HepG2 (cell line): ENCODE results near the gene ABTB2. TPM values are rescaled to one million over a fixed set of nuclear protein-coding genes. Genes with fewer than 3 reads are reported as not detected.

Experiments
- ASH2L ChIP-seq: fragments of 300-600, 200-600 bp; sonication (generic); IDR thresholded peaks from 2 replicates; pipeline ENCODE4 v1.7.0; 2017; ENCODE audit warnings: low read depth, mild to moderate bottlenecking, moderate library complexity, mixed read lengths, low read length; ENCODE audit not compliant: insufficient read length
- CEBPG ChIP-seq: IDR thresholded peaks from 2 replicates; pipeline ENCODE4 v1.6.1; 2016
- CREM ChIP-seq, 2 experiments: sonication (generic) in 1 of 2; formaldehyde crosslinking in 1 of 2; IDR thresholded peaks; 2 replicates each; pipeline versions ENCODE4 v1.4.0 to v1.6.1; 2016 to 2020; ENCODE audit warnings: antibody characterized with exemption in 1 of 2, mild to moderate bottlenecking in 1 of 2, missing genetic modification reagents in 1 of 2
- EP300 ChIP-seq, 3 experiments: sonication (generic) in 1 of 3; formaldehyde crosslinking in 1 of 3; IDR thresholded peaks; 2 replicates each; pipeline versions ENCODE4 v1.5.1 to v1.6.1; 2011 to 2020; ENCODE audit warnings: low read depth in 2 of 3, low read length in 2 of 3, borderline replicate concordance in 1 of 3, improper control_type of control experiment in 1 of 3, mild to moderate bottlenecking in 1 of 3, missing genetic modification reagents in 1 of 3, moderate library complexity in 1 of 3
- HNF4G ChIP-seq, 2 experiments: sonication (generic) in 1 of 2; formaldehyde crosslinking in 1 of 2; IDR thresholded peaks; 2 replicates each; pipeline versions ENCODE4 v1.4.0 to v1.6.1; 2011 to 2020; ENCODE audit warnings: borderline replicate concordance in 2 of 2, low read depth in 2 of 2, mild to moderate bottlenecking in 2 of 2, low read length in 1 of 2, missing genetic modification reagents in 1 of 2, moderate library complexity in 1 of 2
- NFYB ChIP-seq: sonication (generic); formaldehyde crosslinking; IDR thresholded peaks from 2 replicates; pipeline ENCODE4 v1.4.0; 2020; ENCODE audit warnings: missing genetic modification reagents
- PAWR ChIP-seq: sonication (generic); formaldehyde crosslinking; IDR thresholded peaks from 2 replicates; pipeline ENCODE4 v1.4.0; 2020; ENCODE audit warnings: missing genetic modification reagents, mild to moderate bottlenecking, borderline replicate concordance
- RARA ChIP-seq: IDR thresholded peaks from 2 replicates; pipeline ENCODE4 v1.6.1; 2016; ENCODE audit warnings: missing genetic modification reagents, missing compliant biosample characterization
- RNF2 ChIP-seq: fragments of 450-650 bp; conservative IDR thresholded peaks from 2 replicates; pipeline ENCODE4 v1.6.1; 2016; ENCODE audit warnings: low read depth
- SOX6 ChIP-seq, 2 experiments: fragments of 450-650 bp in 1 of 2; sonication (generic) in 1 of 2; formaldehyde crosslinking in 1 of 2; IDR thresholded peaks; 2 replicates each; pipeline versions ENCODE4 v1.4.0 to v1.6.1; 2017 to 2020; ENCODE audit warnings: antibody characterized with exemption in 1 of 2, mild to moderate bottlenecking in 1 of 2, missing genetic modification reagents in 1 of 2
- ZBTB7B ChIP-seq: sonication (generic); formaldehyde crosslinking; IDR thresholded peaks from 2 replicates; pipeline ENCODE4 v1.4.0; 2020; ENCODE audit warnings: missing genetic modification reagents
- ZBTB8A ChIP-seq: sonication (generic); formaldehyde crosslinking; IDR thresholded peaks from 2 replicates; pipeline ENCODE4 v1.4.0; 2020; ENCODE audit warnings: mild to moderate bottlenecking, low read depth, missing genetic modification reagents, borderline replicate concordance
- ZC3H13 ChIP-seq: sonication (generic); formaldehyde crosslinking; IDR thresholded peaks from 2 replicates; pipeline ENCODE4 v1.8.1; 2023; ENCODE audit warnings: mild to moderate bottlenecking, missing genetic modification reagents, moderate library complexity
- ZFP36 ChIP-seq: fragments of 150-350 bp; IDR thresholded peaks from 2 replicates; pipeline ENCODE4 v1.6.1; 2018; ENCODE audit warnings: borderline replicate concordance, low read length, low read depth; ENCODE audit not compliant: partially characterized antibody
- ZNF12 ChIP-seq: sonication (generic); formaldehyde crosslinking; IDR thresholded peaks from 2 replicates; pipeline ENCODE4 v1.5.0; 2020; ENCODE audit warnings: missing genetic modification reagents
- ZNF20 ChIP-seq: sonication (generic); formaldehyde crosslinking; IDR thresholded peaks from 2 replicates; pipeline ENCODE4 v1.4.0; 2020; ENCODE audit warnings: mild to moderate bottlenecking, moderate library complexity, missing genetic modification reagents
- ZNF251 ChIP-seq: sonication (generic); formaldehyde crosslinking; IDR thresholded peaks from 2 replicates; pipeline ENCODE4 v1.9.0; 2021; ENCODE audit warnings: mild to moderate bottlenecking, missing genetic modification reagents
- ZNF326 ChIP-seq: sonication (generic); formaldehyde crosslinking; IDR thresholded peaks from 2 replicates; pipeline ENCODE4 v1.4.0; 2020; ENCODE audit warnings: missing genetic modification reagents, borderline replicate concordance
- ZNF34 ChIP-seq: sonication (generic); formaldehyde crosslinking; IDR thresholded peaks from 2 replicates; pipeline ENCODE4 v1.4.0; 2020; ENCODE audit warnings: mild to moderate bottlenecking, missing genetic modification reagents, borderline replicate concordance
- ZNF615 ChIP-seq: sonication (generic); formaldehyde crosslinking; IDR thresholded peaks from 2 replicates; pipeline ENCODE4 v1.5.0; 2020; ENCODE audit warnings: mild to moderate bottlenecking, missing genetic modification reagents, borderline replicate concordance
- ZNF660 ChIP-seq: sonication (generic); formaldehyde crosslinking; IDR thresholded peaks from 2 replicates; pipeline ENCODE4 v1.5.1; 2020; ENCODE audit warnings: mild to moderate bottlenecking, low read depth, missing genetic modification reagents, borderline replicate concordance
- ZNF776 ChIP-seq: sonication (generic); formaldehyde crosslinking; IDR thresholded peaks from 2 replicates; pipeline ENCODE4 v1.4.0; 2020; ENCODE audit warnings: mild to moderate bottlenecking, missing genetic modification reagents
- ZNF891 ChIP-seq: sonication (generic); formaldehyde crosslinking; IDR thresholded peaks from 2 replicates; pipeline ENCODE4 v1.5.0; 2020; ENCODE audit warnings: mild to moderate bottlenecking, missing genetic modification reagents
- polyA plus RNA-seq, 8 experiments: library from polyadenylated mRNA; depleted of rRNA in 3 of 8; stranded (reverse) in 7 of 8; unstranded in 1 of 8; fragments of >200 nt; fragmentation: Illumina TruSeq in 4 of 8; extraction: Trizol in 4 of 8; gene quantifications; 2 replicates each; pipeline versions ENCODE4 v1.2.1 to v1.2.3, GENCODE V29; 2011 to 2016; ENCODE audit warnings: low read depth in 4 of 8, missing spikeins in 1 of 8, mixed read lengths in 1 of 8; ENCODE audit not compliant: insufficient read depth in 1 of 8
- total RNA-seq, 5 experiments: library from RNA; depleted of rRNA; stranded (reverse); fragments of >200 nt; fragmentation: Illumina TruSeq; extraction: Trizol; gene quantifications; 2 replicates each; pipeline ENCODE4 v1.2.3, GENCODE V29; 2016; ENCODE audit warnings: low read depth in 1 of 5
- TF ChIP-seq, protein P1 (sequence below): sonication (generic); formaldehyde crosslinking; IDR thresholded peaks from 2 replicates; pipeline ENCODE4 v1.5.0; 2020; ENCODE audit warnings: mild to moderate bottlenecking, low read depth, missing genetic modification reagents, borderline replicate concordance
- TF ChIP-seq, protein P2 (sequence below): sonication (generic); formaldehyde crosslinking; IDR thresholded peaks from 2 replicates; pipeline ENCODE4 v1.5.1; 2020; ENCODE audit warnings: mild to moderate bottlenecking, missing genetic modification reagents, borderline replicate concordance

The ABTB2 gene
- total and polyA plus RNA-seq, 2 of the 13 experiments (the other 11 are each of a cell fraction or from before 2014, with no cell fraction given), result 5.1 to 15.4 TPM

DNA sequence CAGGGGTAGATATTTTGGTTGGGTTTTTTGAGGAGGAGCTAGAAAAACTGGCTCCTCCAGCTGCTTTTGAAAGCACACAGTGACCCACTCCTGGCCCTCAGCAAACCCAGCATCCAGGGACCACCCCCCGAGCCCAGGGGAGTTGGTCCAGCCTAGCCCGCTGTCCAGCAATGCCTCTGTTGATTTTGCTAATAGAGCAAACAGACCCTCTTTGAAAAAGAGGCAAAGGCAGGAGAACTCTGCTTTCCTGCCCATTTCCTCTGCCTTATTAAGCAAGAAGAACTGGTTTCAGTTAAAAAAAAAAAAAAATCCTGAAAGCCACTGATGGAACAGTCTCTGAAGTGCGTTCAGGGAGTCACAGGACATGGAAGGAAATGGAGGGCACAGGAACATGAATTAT, 25.3 kb downstream of the ABTB2 start (continued):
- TF ChIP-seq ZFP36, result no peak
- no peak for TF ChIP-seq HNF4G (IDR thresholded peaks at IDR 0.05; ENCODE audit: borderline replicate concordance, low read depth, low read length)
- no peak for TF ChIP-seq HNF4G (CRISPR knock-in tag; IDR thresholded peaks at IDR 0.05; ENCODE audit: borderline replicate concordance, low read depth)
- no peak for TF ChIP-seq CREM (IDR thresholded peaks at IDR 0.05)
- TF ChIP-seq CREM (CRISPR knock-in tag; IDR thresholded peaks at IDR 0.05), result no peak
- TF ChIP-seq ZNF12, result no peak
- TF ChIP-seq ZNF891 (CRISPR knock-in tag), result no peak
- no peak for TF ChIP-seq NFYB (CRISPR knock-in tag)
- 0 out of 2 replicates have a peak, but pooled peaks have one; percentile 36 for TF ChIP-seq RARA
- TF ChIP-seq EP300 (IDR thresholded peaks at IDR 0.05; ENCODE audit: low read depth in 2 of 2, low read length in 2 of 2), result peak in 1 of 2 experiments; percentile 32; a peak in 1 of 4 replicates
- no peak for TF ChIP-seq EP300 (CRISPR knock-in tag; IDR thresholded peaks at IDR 0.05; ENCODE audit: borderline replicate concordance)
- TF ChIP-seq ASH2L, result no peak
- no peak for TF ChIP-seq ZNF615
- TF ChIP-seq ZNF326, result no peak
- no peak for TF ChIP-seq ZNF776 (CRISPR knock-in tag)
- no peak for TF ChIP-seq RNF2
- TF ChIP-seq ZNF34, result no peak
- TF ChIP-seq CEBPG (CRISPR knock-in tag), result peak; percentile 74
- no peak for TF ChIP-seq PAWR (CRISPR knock-in tag)
- TF ChIP-seq SOX6 (IDR thresholded peaks at IDR 0.05), result no peak
- peak; percentile 39; the same call in 1 of the 2 replicates for TF ChIP-seq SOX6 (CRISPR knock-in tag; IDR thresholded peaks at IDR 0.05)
- TF ChIP-seq, protein P1, sequence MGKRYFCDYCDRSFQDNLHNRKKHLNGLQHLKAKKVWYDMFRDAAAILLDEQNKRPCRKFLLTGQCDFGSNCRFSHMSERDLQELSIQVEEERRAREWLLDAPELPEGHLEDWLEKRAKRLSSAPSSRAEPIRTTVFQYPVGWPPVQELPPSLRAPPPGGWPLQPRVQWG (CRISPR knock-in tag), result no peak
- peak; percentile 80 for TF ChIP-seq ZBTB7B
- no peak for TF ChIP-seq ZNF20 (CRISPR knock-in tag)
- TF ChIP-seq ZNF660 (CRISPR knock-in tag), result no peak
- no peak for TF ChIP-seq ZBTB8A (CRISPR knock-in tag)
- no peak for TF ChIP-seq ZC3H13
- TF ChIP-seq, protein P2, sequence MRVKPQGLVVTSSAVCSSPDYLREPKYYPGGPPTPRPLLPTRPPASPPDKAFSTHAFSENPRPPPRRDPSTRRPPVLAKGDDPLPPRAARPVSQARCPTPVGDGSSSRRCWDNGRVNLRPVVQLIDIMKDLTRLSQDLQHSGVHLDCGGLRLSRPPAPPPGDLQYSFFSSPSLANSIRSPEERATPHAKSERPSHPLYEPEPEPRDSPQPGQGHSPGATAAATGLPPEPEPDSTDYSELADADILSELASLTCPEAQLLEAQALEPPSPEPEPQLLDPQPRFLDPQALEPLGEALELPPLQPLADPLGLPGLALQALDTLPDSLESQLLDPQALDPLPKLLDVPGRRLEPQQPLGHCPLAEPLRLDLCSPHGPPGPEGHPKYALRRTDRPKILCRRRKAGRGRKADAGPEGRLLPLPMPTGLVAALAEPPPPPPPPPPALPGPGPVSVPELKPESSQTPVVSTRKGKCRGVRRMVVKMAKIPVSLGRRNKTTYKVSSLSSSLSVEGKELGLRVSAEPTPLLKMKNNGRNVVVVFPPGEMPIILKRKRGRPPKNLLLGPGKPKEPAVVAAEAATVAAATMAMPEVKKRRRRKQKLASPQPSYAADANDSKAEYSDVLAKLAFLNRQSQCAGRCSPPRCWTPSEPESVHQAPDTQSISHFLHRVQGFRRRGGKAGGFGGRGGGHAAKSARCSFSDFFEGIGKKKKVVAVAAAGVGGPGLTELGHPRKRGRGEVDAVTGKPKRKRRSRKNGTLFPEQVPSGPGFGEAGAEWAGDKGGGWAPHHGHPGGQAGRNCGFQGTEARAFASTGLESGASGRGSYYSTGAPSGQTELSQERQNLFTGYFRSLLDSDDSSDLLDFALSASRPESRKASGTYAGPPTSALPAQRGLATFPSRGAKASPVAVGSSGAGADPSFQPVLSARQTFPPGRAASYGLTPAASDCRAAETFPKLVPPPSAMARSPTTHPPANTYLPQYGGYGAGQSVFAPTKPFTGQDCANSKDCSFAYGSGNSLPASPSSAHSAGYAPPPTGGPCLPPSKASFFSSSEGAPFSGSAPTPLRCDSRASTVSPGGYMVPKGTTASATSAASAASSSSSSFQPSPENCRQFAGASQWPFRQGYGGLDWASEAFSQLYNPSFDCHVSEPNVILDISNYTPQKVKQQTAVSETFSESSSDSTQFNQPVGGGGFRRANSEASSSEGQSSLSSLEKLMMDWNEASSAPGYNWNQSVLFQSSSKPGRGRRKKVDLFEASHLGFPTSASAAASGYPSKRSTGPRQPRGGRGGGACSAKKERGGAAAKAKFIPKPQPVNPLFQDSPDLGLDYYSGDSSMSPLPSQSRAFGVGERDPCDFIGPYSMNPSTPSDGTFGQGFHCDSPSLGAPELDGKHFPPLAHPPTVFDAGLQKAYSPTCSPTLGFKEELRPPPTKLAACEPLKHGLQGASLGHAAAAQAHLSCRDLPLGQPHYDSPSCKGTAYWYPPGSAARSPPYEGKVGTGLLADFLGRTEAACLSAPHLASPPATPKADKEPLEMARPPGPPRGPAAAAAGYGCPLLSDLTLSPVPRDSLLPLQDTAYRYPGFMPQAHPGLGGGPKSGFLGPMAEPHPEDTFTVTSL (CRISPR knock-in tag), result peak; percentile 52; the same call in 1 of the 2 replicates
- no peak for TF ChIP-seq ZNF251
